Endometrial microvascular endothelial cells (primary cell): ENCODE results near the gene ACAP1. TPM values are rescaled to one million over a fixed set of nuclear protein-coding genes. Genes with fewer than 3 reads are reported as not detected.

Experiments used
- in situ Hi-C: cut with HindIII; loops from 2 replicates; pipeline ENCODE4 v1.10.0; 2017; ENCODE audit warnings: low sequenced_read_pairs, low pct_unique_long_range_greater_than_20kb; ENCODE audit errors: inconsistent ontology term
- total RNA-seq: library from RNA; depleted of rRNA; stranded (reverse); fragments of >200 nt; gene quantifications from one replicate; pipeline ENCODE4 v1.2.3, GENCODE V29; 2015; ENCODE audit errors: inconsistent ontology term

ACAP1 gene
- total RNA-seq, 1 donor from 2014 or later: not detected

DNA sequence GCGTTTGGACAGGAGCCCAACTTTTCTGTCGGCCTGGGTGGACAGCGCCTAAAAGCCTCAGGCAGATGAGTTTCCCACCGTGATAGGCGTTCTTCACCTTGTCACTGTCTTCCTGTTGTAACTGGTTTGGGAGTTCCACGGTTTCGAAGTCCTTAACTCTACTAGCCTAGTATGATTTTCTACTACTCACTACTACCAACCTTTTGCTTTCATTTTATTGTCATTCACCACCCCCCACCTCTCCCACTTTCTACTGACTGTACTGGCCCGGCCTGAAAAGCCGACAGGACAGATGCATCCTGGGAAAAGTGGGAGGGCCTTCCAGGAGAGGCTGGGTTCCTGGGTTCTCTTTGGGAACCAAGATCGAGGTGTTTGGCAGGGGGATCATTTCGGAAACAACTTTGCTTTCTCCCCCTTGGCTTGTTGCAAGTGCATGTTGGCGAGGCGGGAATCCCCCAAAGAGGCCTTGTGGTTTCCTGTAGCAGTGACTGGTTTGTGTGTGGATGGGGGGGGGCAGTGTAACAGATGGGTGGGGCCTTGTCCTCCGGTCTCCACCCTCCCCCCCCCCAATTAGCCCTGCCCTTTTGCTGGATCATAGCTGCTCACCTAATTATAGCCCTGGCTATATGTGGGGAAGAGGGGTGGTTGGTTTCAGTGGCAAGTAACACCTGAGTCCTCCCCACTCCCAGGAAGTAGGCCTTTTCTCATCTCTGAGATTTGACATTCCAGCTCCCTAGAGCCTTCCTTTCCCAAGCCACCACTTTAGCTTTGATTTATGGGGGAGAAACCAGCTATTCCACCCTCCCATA, 27.5 kb upstream of the ACAP1 start:
- in situ Hi-C loops: no loop called here

DNA sequence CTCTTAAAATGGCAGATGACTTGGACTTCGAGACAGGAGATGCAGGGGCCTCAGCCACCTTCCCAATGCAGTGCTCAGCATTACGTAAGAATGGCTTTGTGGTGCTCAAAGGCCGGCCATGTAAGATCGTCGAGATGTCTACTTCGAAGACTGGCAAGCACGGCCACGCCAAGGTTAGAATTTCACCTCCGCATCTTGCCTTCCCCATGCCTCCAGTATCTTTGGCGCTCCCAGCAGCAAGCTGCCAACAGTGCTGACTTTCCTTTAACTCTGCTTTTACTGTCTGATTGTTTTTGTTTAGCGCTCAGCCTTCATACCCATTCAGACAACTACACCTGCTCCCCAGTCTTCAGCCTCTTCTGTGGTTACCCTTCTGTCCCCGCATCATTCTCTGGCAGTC, 26.7 kb upstream of the ACAP1 start:
- in situ Hi-C loops: no loop called here

DNA sequence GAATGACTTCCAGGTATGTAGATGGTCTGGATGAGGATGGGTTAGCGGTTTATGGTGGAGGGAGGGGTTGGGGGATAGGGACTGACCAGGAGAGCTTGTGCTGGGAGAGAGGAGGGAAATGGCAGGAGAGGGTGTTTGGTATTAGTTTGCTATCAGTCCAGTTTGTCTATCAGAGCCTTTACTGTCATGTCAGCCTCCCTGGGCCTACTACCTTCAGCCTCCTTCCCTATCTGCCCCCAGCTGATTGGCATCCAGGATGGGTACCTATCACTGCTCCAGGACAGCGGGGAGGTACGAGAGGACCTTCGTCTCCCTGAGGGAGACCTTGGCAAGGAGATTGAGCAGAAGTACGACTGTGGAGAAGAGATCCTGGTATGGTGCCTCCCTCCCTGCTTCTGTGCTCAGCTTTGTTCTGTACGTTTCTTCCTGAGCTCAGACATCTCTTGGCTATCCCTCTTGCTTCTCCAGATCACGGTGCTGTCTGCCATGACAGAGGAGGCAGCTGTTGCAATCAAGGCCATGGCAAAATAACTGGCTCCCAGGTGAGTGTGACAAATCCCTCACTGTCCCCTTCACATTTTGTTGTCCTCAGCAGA, 25.1 kb upstream of the ACAP1 start:
- in situ Hi-C loops: no loop called here

DNA sequence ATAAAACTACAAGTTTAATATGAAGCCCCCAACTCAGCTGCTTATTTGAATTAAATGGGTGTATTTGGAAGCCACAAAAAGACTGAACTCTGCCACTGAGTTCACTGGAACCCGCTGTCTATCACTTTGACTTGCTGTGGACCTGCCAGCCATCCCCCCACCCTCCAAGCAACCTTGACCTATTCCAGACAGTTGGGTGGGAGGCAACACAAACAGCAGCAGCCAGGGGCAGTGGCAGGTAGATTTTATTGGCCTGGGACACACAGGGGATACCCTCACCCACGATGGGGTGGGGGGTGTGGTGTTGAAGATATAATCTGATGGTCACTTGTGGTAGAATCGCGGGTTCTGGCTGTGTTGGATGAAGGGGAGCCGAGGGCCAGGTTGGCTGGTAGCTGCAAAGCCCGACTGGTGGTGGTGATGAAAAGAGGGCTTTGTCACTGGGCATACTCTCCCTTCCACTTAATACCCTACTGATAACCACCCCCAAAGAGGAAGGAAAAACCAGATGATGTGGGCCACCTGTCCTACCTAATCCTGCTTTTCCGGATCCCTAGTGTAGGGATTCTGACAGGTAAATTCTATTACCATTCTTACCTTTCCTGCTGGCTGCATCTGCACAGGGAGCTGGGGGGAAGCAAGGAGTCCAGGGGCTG, 23.8 kb upstream of the ACAP1 start:
- in situ Hi-C loops: no loop called here

DNA sequence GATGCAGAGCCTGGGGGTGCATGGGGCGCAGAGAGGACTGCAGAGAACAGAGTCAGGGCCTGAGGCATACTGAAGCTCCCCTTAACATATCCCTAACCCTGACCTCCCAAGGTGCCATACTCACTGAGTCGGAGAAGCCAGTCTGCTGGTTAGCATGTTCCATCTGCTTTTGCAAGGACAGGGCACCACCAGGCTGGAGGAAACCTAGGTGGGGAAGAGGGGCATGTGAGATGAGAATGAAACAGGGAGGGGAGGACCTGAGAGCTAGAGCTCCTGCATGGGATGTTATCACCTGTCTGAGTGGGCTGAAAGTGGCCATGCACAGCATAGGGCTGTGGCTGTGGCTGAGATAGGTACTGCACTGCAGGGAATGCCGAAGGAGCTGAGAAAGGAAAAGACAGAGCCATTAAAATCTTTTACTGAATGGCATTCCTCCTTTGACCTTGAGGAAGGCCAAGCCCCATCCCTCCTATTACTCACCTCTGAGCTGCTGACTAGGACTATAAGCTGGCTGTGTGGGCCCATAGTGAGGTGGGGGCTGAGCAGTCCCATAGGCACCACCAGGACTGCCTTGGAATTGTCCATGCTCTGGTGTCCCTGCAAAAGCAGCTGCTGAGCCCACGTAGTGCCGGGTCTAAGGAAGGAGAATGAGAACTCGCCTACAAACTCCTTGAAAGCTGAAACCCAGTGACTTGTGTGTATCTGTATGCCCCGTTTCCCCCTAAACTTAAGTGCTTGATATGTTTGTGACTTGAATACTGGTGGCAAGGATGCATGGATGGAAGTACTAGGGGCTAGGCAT, 23.0 kb upstream of the ACAP1 start:
- in situ Hi-C loops: no loop called here

DNA sequence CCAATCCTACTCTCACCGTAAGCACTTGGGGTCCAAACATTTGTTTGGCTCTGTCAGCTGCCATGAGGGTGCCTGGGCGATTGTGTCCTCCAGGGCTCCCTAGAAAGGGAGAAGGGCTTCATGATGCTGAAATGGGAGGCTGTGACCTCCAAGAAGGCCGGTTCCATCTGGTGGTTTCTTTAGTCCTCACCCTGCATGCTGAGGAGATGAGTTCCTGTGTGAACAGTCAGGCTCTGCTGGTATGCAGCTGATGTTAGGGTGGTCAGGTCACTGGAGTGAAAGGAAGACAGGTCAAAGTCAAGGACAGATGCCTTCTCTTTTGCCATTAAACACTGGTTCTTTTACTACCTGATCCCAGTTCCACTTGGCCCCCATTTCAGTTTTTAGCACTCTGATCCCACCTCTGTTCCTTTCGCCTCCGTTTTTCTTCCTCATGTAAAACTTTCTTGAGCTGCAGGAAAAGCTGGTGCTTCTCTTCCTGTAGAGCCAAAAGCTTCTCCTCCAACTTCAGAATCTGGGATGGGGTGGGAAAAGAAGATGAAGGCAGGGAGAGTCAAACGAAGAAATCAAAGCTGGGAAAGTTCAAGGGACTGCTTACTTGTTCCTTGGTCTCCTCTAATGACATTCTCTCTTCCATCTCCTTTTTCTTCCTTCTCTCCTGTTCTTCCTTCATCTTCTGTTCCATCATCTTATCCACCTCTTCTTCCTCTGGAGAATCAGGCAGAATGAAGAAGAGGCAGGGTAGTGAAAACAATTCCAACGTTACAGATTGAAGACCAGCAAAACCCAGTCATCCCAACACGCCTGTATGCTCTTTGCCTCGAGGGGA, 22.2 kb upstream of the ACAP1 start:
- in situ Hi-C loops: no loop called here

DNA sequence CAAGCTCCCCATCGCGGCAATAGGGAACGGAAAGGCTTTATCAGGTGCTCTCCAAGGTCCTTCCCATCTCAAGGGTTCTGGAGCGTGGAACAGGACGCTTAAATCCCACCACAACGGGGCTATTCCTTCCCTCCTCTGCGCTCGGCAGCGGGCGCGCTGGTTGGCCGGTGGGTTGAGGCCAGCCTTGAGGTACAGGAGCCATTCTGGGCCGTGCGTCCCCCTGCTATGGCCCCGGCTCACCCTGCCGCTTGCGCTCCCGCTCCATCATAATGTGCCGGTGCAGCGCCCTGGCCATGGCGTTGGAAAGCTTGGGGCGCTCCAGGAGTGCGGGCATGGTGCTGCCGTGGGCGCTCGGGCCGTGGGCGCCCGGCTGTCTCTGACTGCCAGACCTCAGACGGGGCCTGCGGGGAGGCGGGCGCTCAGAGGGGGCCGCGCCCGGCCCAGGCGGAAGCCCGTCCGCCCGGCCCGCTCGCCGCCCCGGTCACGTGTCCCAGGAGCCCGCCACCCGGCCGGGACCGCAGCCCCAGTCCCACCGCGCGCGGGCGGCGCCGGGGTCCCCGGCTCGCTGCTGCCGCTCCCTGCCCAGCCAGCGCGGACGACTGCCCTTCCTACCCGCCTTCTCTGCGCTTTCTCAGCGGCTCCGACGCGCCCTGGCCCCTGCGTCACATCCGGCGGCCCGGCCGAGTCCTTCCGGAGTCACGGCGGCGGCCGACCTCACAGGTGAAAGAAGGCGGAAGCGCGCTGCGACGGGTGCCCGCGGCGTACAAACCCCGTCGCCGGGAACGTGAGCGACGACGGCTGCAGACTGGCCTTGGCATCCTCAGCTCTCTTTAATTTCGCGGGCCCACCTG, 21.4 kb upstream of the ACAP1 start, which contains the start of gene GPS2:
Gene GPS2 (minus strand): TSS at position 642 of the 851 bp plus-strand sequence. CDS start 308 bp downstream, at position 334.
- in situ Hi-C loops: no loop called here

DNA sequence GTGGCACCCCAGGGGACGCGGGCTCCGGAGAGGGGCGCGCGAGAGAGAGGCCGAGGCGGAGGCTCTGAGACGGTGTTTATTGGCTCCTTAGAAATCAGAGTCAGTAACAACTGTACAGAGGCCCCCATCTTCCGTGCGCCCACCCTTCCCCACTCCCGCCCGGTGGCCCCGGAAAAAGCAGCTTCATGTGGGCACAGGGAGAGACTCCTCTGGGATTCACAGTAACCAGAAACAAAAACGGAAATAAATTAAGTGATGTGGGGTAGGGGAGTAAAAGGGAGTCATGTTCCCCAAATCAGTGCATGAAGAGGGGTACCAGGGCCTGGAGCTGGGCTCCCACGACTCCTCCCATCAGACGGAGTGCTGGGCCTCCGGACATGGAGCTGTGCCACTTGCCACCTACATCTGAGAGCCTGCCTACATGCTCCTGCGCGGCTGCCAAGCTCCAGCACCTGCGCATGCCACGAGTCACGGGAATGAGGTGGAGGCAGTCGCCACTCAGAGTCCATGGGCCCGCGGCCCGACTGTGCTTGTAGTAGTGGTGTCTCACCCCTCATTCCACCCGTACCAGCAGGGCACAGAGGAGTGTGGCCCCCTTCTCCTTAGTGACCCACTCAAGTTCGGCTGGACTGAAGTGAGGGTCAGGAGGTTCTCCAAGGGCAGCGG, 20.6 kb upstream of the ACAP1 start:
- in situ Hi-C loops: no loop called here

DNA sequence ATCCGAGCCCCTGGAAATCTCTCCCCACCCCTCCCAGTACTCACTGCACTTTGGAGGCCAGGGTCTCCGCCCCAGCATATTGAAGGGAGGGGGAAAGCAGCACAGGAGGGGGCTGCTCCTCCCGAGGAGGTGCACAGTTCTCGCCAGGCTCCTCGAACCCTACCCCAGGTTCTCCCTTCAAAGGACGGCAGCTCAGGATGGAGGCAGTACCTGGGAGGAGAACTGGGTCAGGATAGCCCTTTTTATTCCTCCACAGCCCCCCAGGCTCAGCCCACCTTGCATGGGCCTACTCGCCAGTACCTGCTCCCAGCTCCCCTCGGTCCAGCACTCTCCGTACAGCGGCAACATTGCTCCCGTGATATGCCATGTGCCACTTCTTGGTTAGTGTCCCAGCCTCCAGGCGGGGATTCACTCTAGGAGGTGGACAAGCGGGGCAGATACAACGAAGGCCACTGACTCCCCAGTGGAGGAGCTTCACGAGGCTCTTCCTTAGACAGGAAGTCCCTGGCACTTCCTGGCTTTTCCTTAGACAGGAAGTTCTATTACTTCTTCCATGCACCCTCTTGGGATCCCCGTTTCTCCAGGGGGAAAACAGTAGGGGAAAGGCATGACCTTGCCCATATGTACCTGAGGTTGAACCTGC, 19.0 kb upstream of the ACAP1 start:
- in situ Hi-C loops: no loop called here

DNA sequence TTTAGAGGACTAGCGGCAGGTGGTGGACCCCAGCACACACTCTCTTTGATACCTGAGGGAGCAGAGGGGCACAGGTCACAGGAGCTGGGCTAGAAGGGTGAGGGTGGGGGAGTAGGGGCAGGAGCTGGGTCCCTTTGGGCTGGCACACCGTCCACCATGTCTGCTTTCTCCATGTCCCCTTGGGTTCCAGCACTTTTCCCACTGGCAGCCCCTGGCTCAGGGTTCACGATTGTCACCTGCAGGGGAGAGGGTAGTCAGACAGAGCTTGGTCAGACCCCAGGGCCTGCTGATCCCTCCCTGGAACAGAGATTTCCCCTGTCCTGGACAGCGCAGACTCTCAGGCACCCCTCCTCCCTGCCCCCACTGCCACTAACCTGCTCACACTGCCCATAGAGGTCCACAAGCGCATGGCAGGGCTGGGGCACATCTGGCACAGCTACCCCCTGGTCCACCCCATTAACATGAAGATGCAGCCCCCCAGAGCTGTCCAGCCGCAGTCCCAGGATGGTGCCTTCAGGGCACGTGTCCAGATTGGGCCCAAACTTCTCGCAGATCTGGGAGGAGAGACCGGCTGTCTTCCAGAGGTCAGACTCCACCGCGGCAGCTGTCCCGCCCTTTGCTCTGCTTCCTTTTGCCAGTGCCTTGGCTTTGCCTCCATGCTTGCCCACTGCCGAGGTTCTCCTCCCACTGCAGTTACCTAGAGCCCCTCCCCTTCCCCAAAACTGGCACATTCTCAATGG, 18.0 kb upstream of the ACAP1 start:
- in situ Hi-C loops: no loop called here

DNA sequence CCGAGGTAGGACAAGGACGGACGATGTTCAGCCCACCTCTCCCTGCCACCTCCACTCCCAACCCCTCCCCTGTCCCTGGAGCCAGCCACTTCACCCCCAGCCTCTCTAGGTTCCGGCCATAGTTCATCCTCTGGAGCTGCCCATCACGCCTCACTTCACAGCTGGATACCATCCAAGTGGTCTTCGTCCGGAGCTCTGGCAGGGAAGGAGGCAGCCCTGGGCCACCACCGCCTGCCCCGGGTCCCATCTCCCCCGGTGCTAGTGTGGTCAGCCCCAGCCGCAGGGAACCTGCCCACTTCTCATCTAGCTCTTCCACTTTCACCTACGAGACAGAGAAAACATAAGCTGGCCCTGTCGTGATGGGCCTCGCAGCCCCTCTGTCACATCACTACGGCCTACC, 14.9 kb upstream of the ACAP1 start:
- in situ Hi-C loops: no loop called here

DNA sequence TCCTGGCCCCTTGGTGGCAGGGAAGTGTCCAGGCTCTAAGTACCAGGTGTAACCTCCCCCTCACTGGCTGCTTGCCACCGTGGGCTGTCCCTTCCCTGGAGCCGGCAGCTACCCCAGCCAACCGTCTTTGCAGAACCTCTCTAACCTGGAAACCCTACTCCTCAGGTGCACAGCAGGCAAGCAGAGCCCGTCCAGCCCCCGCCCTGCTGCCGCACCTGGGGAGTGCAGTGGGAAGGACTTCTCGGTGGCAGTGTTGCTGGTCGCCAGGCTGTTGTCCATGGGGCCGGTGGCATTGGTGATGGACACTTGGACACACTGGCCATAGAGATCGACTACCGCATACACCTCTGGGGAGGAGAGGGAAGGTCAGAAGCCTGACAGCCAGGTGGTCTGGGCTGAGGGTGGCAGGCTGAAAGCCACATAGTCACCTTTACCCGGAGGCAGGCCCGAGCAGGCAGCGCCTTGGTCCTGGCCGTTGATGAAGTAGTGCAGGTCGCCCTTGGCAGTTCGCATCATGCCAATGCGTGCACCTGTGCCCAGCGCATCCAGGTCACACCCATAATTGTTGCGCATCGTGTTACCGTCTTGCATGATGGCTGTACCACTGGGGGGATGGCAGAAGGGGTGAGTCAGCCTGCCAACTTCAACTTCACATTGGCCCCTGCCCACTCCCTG, 13.7 kb upstream of the ACAP1 start:
- in situ Hi-C loops: no loop called here

DNA sequence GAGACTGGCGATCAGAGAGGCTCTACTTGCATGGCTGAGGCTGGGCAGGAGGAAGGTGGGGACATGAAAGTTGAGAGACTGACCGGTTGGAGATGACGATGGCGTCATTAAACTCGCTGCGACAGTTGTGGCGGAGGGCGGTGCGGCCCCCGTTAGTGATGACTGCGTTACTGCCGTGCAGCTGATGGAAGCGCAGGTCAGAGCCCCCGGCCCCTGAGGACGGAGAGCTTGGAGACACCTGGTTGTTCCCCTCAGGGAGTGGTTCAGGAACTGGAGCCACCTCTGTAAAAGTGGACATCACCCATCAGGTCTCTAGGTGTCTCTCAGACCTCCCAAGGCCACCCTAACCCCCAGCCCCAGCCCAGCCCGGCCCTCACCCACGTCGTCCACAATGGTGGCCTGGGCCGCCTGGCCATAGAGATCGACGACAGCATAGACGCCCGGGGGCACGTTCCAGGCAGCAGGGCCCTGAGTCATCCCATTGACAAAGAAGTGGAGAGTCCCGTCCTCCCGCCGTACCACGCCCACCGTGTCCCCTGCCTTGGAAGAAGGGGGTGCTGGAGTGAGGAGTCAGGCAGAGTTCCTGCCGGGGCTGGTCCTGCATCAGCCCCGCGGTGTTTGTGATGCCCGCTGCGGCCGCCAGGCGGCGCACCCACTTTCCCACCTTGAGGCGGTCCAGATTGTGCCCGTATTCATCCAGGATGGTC, 12.4 kb upstream of the ACAP1 start:
- in situ Hi-C loops: no loop called here

DNA sequence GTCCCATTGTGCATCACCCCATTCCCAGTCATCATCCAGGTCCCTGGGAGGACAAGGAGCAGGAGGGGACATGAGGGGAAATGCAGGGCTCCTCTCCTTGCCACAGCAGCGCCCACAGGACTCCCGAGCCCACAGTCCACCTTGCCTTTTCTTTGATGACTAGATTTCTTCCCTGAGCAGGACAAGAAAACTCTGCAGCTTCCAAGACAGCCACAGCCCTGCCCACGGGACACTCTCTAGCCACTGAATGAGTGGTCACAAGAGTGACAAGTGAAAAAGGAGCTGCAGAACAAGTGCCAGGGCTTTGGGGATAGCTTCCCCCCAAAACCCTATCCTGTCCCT, 11.9 kb upstream of the ACAP1 start:
- in situ Hi-C loops: no loop called here

DNA sequence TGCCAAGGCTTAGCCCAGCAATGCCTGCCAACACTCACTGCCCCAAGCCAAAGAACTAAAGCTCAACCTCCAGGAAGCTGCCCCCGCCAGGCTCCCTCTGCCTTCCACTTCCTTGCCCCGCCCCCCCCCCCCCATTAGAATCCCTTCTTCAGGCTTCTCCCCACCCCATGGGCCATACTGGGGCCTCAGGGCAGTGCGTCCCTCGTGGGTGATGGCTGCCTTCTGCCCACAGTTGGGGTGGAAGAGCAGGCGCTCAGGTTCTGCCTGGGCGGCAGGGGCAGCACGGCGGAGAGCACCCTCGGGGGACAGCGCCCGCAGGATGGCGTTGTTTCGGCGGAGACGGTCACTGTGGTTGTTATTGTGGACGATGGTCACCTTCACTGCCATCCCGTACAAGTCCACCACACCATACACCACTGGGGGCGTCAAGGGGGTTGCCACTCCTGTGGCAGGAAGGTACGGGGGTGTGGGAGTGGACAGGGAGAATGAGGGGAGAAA, 11.2 kb upstream of the ACAP1 start:
- in situ Hi-C loops: no loop called here
